ENCODE results near the gene CFAP97.
A peak's percentile ranks its signal among the peaks of the same experiment; 100 is the strongest.
"Not testable (repeated sequence)": the region's sequence is repeated elsewhere in the genome, so short reads cannot be mapped to it uniquely, and the experiment has no call there.

CFAP97 gene

DNA sequence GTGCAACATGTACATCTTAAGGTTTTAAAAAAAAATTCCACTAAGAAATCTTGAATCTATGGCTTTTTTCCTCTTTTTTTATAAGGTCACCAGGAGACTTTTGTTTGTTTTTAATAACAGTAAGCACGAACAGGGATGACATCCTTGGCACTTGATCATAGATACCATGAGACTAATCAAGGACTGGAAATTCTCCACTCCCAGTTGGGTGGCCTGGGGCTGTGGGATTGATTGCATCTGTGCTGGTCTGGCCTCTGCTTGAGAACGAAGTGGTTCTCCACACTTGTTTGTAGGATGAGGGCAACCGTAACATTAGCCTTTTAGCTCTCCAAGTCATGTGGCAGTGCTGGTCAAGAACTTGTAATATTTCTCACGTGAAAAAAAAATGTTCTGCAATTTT, 41.0 kb upstream of the CFAP97 start:
- H2AK5ac ChIP-seq (ENCODE audit: low read length) = no peak overlapping the region
- H4K8ac ChIP-seq (ENCODE audit: low read depth, low read length) = no peak overlapping the region
- no peak overlapping the region for H3K23ac ChIP-seq (ENCODE audit: low read length)
- H3K56ac ChIP-seq (ENCODE audit: low read length) = no peak overlapping the region
- no peaks in the 10 kb centered on the region for H3K36me3 ChIP-seq (ENCODE audit: control insufficient read depth, insufficient read depth, low read length)
- H3K79me1 ChIP-seq (ENCODE audit: low read length) = peaks cover 3% of the 10 kb centered on the region
- H3K18ac ChIP-seq (ENCODE audit: low read length) = no peak overlapping the region
- WGBS (ENCODE audit: extremely low coverage, insufficient coverage, low lambda C conversion rate) = no CpG with 5 or more reads among the region's 4 CpGs
- DNase-seq = peak; percentile 46
- H3K79me2 ChIP-seq (ENCODE audit: control insufficient read depth, insufficient read depth, low read length) = peaks cover 1% of the 10 kb centered on the region
- no peak overlapping the region for H2BK15ac ChIP-seq (replicated peaks; ENCODE audit: low read depth)
- H3K4me2 ChIP-seq (ENCODE audit: low read length) = no peak overlapping the region
- no peaks in the 10 kb centered on the region for H3K27me3 ChIP-seq (ENCODE audit: insufficient read depth, low read length, poor library complexity)
- H2BK5ac ChIP-seq (ENCODE audit: low read length) = no peak overlapping the region
- H2BK120ac ChIP-seq (ENCODE audit: low read depth, low read length) = no peak overlapping the region
- no peaks in the 10 kb centered on the region for H3K4me1 ChIP-seq (ENCODE audit: control insufficient read depth, low read depth, low read length)
- no peak overlapping the region for H3K4me3 ChIP-seq (ENCODE audit: low read length)
- H4K5ac ChIP-seq (ENCODE audit: low read length) = no peak overlapping the region
- no peak overlapping the region for H3K27ac ChIP-seq (ENCODE audit: low read depth, low read length)
- no peak overlapping the region for H3K9ac ChIP-seq (ENCODE audit: low read length)
- H3K4ac ChIP-seq (ENCODE audit: low read depth, low read length) = no peak overlapping the region

DNA sequence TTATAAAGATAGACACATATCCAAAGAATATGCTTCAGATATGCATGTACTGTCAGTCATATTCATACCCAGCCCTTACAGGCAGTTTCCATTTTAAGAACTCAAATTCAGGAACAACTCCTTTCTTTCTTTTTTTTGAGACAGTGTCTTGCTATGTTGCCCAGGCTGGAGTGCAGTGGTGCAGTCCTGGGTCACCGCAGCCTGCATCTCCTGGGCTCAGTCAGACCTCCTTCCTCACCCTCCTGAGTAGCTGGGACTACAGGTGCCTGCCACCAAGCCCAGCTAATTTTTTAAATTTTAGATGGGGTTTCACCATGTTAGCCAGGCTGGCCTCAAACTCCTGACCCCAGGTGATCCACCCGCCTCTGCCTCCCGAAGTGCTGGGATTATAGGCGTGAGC, 40.1 kb upstream of the CFAP97 start:
- no peaks in the 10 kb centered on the region for H3K4me1 ChIP-seq (ENCODE audit: control insufficient read depth, low read depth, low read length)
- no peak overlapping the region for H3K9ac ChIP-seq (ENCODE audit: low read length)
- DNase-seq = no peak
- no peak overlapping the region for H3K56ac ChIP-seq (ENCODE audit: low read length)
- no peak overlapping the region for H3K23ac ChIP-seq (ENCODE audit: low read length)
- H3K4ac ChIP-seq (ENCODE audit: low read depth, low read length) = no peak overlapping the region
- WGBS (ENCODE audit: extremely low coverage, insufficient coverage, low lambda C conversion rate) = no CpG with 5 or more reads among the region's 4 CpGs
- no peak overlapping the region for H3K27ac ChIP-seq (ENCODE audit: low read depth, low read length)
- H4K5ac ChIP-seq (ENCODE audit: low read length) = no peak overlapping the region
- H3K79me2 ChIP-seq (ENCODE audit: control insufficient read depth, insufficient read depth, low read length) = peaks cover 1% of the 10 kb centered on the region
- H3K27me3 ChIP-seq (ENCODE audit: insufficient read depth, low read length, poor library complexity) = no peaks in the 10 kb centered on the region
- no peaks in the 10 kb centered on the region for H3K36me3 ChIP-seq (ENCODE audit: control insufficient read depth, insufficient read depth, low read length)
- no peak overlapping the region for H3K4me2 ChIP-seq (ENCODE audit: low read length)
- H2BK120ac ChIP-seq (ENCODE audit: low read depth, low read length) = no peak overlapping the region
- no peak overlapping the region for H3K18ac ChIP-seq (ENCODE audit: low read length)
- H3K79me1 ChIP-seq (ENCODE audit: low read length) = peaks cover 3% of the 10 kb centered on the region
- H2BK5ac ChIP-seq (ENCODE audit: low read length) = no peak overlapping the region
- H4K8ac ChIP-seq (ENCODE audit: low read depth, low read length) = no peak overlapping the region
- H3K4me3 ChIP-seq (ENCODE audit: low read length) = no peak overlapping the region
- no peak overlapping the region for H2BK15ac ChIP-seq (replicated peaks; ENCODE audit: low read depth)
- H2AK5ac ChIP-seq (ENCODE audit: low read length) = no peak overlapping the region

DNA sequence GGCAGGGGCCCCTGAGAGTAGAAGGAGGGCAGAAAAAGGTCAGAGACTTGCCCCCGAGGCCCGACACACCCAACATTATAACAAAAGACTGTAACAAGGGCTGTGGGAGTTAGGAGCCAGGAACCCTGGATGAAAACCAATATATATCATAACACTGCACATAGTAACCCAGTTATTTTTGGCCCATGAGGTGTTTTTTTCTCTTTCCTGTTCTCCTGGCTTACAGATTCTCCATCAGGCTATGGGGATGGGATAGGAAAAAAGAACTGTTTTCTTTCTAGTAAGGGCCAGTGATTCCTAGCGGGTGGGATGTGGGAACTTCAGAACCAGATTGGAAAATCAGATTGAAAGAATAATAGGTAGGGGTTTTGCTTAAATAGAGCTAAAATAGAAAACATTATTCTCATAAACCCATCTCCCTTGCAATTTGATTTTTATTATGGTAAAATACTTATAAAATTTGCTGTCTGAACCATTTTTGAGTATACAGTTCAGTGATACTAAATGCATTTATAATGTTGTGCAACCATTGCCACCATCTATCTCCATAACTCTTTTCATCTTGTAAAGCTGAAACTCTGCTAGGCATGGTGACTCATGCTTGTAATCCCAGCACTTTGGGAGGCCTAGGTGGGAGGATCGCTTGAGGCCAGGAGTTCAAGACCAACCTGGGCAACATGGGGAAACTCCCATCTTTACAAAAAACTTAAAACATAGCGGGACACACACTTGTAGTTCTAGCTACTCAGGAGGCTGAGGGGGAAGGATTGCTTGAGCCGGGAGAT, 39.1 kb upstream of the CFAP97 start:
- no peak overlapping the region for H4K8ac ChIP-seq (ENCODE audit: low read depth, low read length)
- H3K4me1 ChIP-seq (ENCODE audit: control insufficient read depth, low read depth, low read length) = no peaks in the 10 kb centered on the region
- no peak overlapping the region for H2BK5ac ChIP-seq (ENCODE audit: low read length)
- H2BK15ac ChIP-seq (replicated peaks; ENCODE audit: low read depth) = no peak overlapping the region
- WGBS (ENCODE audit: extremely low coverage, insufficient coverage, low lambda C conversion rate) = no CpG with 5 or more reads among the region's 6 CpGs
- H3K4me3 ChIP-seq (ENCODE audit: low read length) = no peak overlapping the region
- no peak overlapping the region for H2AK5ac ChIP-seq (ENCODE audit: low read length)
- H3K9ac ChIP-seq (ENCODE audit: low read length) = no peak overlapping the region
- no peak overlapping the region for H2BK120ac ChIP-seq (ENCODE audit: low read depth, low read length)
- peaks cover 1% of the 10 kb centered on the region for H3K79me2 ChIP-seq (ENCODE audit: control insufficient read depth, insufficient read depth, low read length)
- H3K27me3 ChIP-seq (ENCODE audit: insufficient read depth, low read length, poor library complexity) = no peaks in the 10 kb centered on the region
- H4K5ac ChIP-seq (ENCODE audit: low read length) = no peak overlapping the region
- no peak overlapping the region for H3K18ac ChIP-seq (ENCODE audit: low read length)
- no peak overlapping the region for H3K4ac ChIP-seq (ENCODE audit: low read depth, low read length)
- no peak overlapping the region for H3K56ac ChIP-seq (ENCODE audit: low read length)
- H3K4me2 ChIP-seq (ENCODE audit: low read length) = no peak overlapping the region
- H3K36me3 ChIP-seq (ENCODE audit: control insufficient read depth, insufficient read depth, low read length) = no peaks in the 10 kb centered on the region
- no peak overlapping the region for H3K27ac ChIP-seq (ENCODE audit: low read depth, low read length)
- no peak overlapping the region for H3K23ac ChIP-seq (ENCODE audit: low read length)
- no peak for DNase-seq
- peaks cover 6% of the 10 kb centered on the region for H3K79me1 ChIP-seq (ENCODE audit: low read length)

- H3K79me2 ChIP-seq (ENCODE audit: control insufficient read depth, insufficient read depth, low read length); H3K9ac ChIP-seq (ENCODE audit: low read length); H3K4me3 ChIP-seq (ENCODE audit: low read length); H2BK5ac ChIP-seq (ENCODE audit: low read length); H2BK15ac ChIP-seq (replicated peaks; ENCODE audit: low read depth); H4K8ac ChIP-seq (ENCODE audit: low read depth, low read length); H3K4ac ChIP-seq (ENCODE audit: low read depth, low read length); H3K27me3 ChIP-seq (ENCODE audit: insufficient read depth, low read length, poor library complexity); H3K4me2 ChIP-seq (ENCODE audit: low read length); H3K79me1 ChIP-seq (ENCODE audit: low read length); H3K4me1 ChIP-seq (ENCODE audit: control insufficient read depth, low read depth, low read length); H3K27ac ChIP-seq (ENCODE audit: low read depth, low read length); H3K23ac ChIP-seq (ENCODE audit: low read length); H3K18ac ChIP-seq (ENCODE audit: low read length); H2AK5ac ChIP-seq (ENCODE audit: low read length); H4K5ac ChIP-seq (ENCODE audit: low read length); H3K36me3 ChIP-seq (ENCODE audit: control insufficient read depth, insufficient read depth, low read length); H3K56ac ChIP-seq (ENCODE audit: low read length); H2BK120ac ChIP-seq (ENCODE audit: low read depth, low read length); DNase-seq: not testable (repeated sequence)
- WGBS (ENCODE audit: extremely low coverage, insufficient coverage, low lambda C conversion rate) = no CpG with 5 or more reads among the region's 32 CpGs
Observed at GRCh38 chr4:185240486-185240885, 36.7 kb upstream of the CFAP97 start.

DNA sequence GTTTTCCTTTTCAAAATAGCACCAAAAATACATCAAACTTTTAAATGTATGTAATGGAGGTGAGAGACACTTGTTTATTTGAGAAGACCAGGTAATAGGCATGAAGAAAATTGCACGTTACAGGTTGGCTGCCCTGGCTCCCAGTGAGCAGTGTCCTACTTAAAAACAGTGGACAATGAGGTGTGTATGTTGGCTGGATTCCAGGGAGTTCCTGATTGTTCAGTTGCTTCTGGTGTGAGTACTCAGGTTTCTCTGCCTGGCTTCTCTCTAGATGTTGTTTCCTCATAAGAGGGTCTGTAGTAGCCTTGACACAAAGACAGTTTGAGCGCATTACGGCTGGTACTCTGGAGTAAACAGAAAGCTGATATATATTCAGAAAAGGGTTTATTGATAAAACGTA, 35.0 kb upstream of the CFAP97 start:
- H2BK5ac ChIP-seq (ENCODE audit: low read length) = no peak overlapping the region
- no CpG with 5 or more reads among the region's 4 CpGs for WGBS (ENCODE audit: extremely low coverage, insufficient coverage, low lambda C conversion rate)
- H3K4me3 ChIP-seq (ENCODE audit: low read length) = no peak overlapping the region

GRCh38 chr4:185238215-185238681, 34.4 kb upstream of the CFAP97 start:
- H2BK5ac ChIP-seq (ENCODE audit: low read length) = no peak overlapping the region
- H3K79me2 ChIP-seq (ENCODE audit: control insufficient read depth, insufficient read depth, low read length) = peaks cover 6% of the 10 kb centered on the region
- no peak for DNase-seq

More for the DNA sequence above, 35.0 kb upstream of the CFAP97 start:
- Histone ChIP-seq H3K9ac (ENCODE audit: low read length) (no peak overlapping the region), H3K18ac (ENCODE audit: low read length) (no peak overlapping the region), H3K79me2 (ENCODE audit: control insufficient read depth, insufficient read depth, low read length) (peaks cover 6% of the 10 kb centered on the region), H3K36me3 (ENCODE audit: control insufficient read depth, insufficient read depth, low read length) (no peaks in the 10 kb centered on the region), H3K4ac (ENCODE audit: low read depth, low read length) (no peak overlapping the region), H2BK15ac (replicated peaks; ENCODE audit: low read depth) (no peak overlapping the region), H3K4me2 (ENCODE audit: low read length) (no peak overlapping the region), H4K5ac (ENCODE audit: low read length) (no peak overlapping the region), H3K56ac (ENCODE audit: low read length) (no peak overlapping the region), H2BK120ac (ENCODE audit: low read depth, low read length) (no peak overlapping the region), H3K79me1 (ENCODE audit: low read length) (peaks cover 8% of the 10 kb centered on the region), H4K8ac (ENCODE audit: low read depth, low read length) (no peak overlapping the region), H3K27ac (ENCODE audit: low read depth, low read length) (no peak overlapping the region), H2AK5ac (ENCODE audit: low read length) (no peak overlapping the region), H3K27me3 (ENCODE audit: insufficient read depth, low read length, poor library complexity) (no peaks in the 10 kb centered on the region), H3K4me1 (ENCODE audit: control insufficient read depth, low read depth, low read length) (no peaks in the 10 kb centered on the region), H3K23ac (ENCODE audit: low read length) (no peak overlapping the region)
- DNase-seq = no peak

More at GRCh38 chr4:185238215-185238681, 34.4 kb upstream of the CFAP97 start:
- Histone ChIP-seq H3K79me1 (ENCODE audit: low read length) (peaks cover 8% of the 10 kb centered on the region), H3K4me1 (ENCODE audit: control insufficient read depth, low read depth, low read length) (no peaks in the 10 kb centered on the region), H2BK120ac (ENCODE audit: low read depth, low read length) (no peak overlapping the region), H3K56ac (ENCODE audit: low read length) (no peak overlapping the region), H3K4ac (ENCODE audit: low read depth, low read length) (no peak overlapping the region), H3K18ac (ENCODE audit: low read length) (no peak overlapping the region), H3K4me3 (ENCODE audit: low read length) (no peak overlapping the region), H2BK15ac (replicated peaks; ENCODE audit: low read depth) (no peak overlapping the region), H2AK5ac (ENCODE audit: low read length) (no peak overlapping the region), H3K36me3 (ENCODE audit: control insufficient read depth, insufficient read depth, low read length) (no peaks in the 10 kb centered on the region), H3K27ac (ENCODE audit: low read depth, low read length) (no peak overlapping the region), H3K9ac (ENCODE audit: low read length) (no peak overlapping the region), H3K27me3 (ENCODE audit: insufficient read depth, low read length, poor library complexity) (no peaks in the 10 kb centered on the region), H4K8ac (ENCODE audit: low read depth, low read length) (no peak overlapping the region), H3K23ac (ENCODE audit: low read length) (no peak overlapping the region), H3K4me2 (ENCODE audit: low read length) (no peak overlapping the region), H4K5ac (ENCODE audit: low read length) (no peak overlapping the region)
- no CpG with 5 or more reads among the region's 5 CpGs for WGBS (ENCODE audit: extremely low coverage, insufficient coverage, low lambda C conversion rate)
